Omental fat pad (tissue), 4 donors: ENCODE measurements around the gene PLA2G4B. TPM values are rescaled to one million over a fixed set of nuclear protein-coding genes. Genes with fewer than 3 reads are reported as not detected.

ENCODE experiments used
- ATAC-seq: fragments of 150-250 bp; one replicate; pipeline ENCODE4 v1.9.1; 2016; ENCODE audit warnings: mild to moderate bottlenecking, moderate library complexity; ENCODE audit not compliant: low FRiP score
- DNase-seq: peaks from one replicate; pipeline ENCODE4 v3.0.0-alpha.2; 2019; ENCODE audit warnings: low spot score
- CTCF ChIP-seq, 3 donors: fragments of 450-650 bp; IDR thresholded peaks; one replicate each; pipeline ENCODE4 v1.5.1; 2016 to 2017; ENCODE audit warnings: antibody characterized with exemption in 3 of 3, mild to moderate bottlenecking in 3 of 3, moderate library complexity in 2 of 3
- total RNA-seq, 4 donors: library from RNA; depleted of rRNA; stranded (reverse); fragments of >200 nt; gene quantifications; one replicate each; pipeline ENCODE4 v1.1.0, GENCODE V29; 2016

Gene PLA2G4B
- total RNA-seq, 4 donors from 2014 or later, result 1.1 to 13.6 (median 2.3) TPM

GRCh38 chr15:41809121-41809520, 29.5 kb upstream of the PLA2G4B start:
- ATAC-seq, result no peak
- TF ChIP-seq CTCF (IDR thresholded peaks at IDR 0.05), result no peak
- no peak for DNase-seq

DNA sequence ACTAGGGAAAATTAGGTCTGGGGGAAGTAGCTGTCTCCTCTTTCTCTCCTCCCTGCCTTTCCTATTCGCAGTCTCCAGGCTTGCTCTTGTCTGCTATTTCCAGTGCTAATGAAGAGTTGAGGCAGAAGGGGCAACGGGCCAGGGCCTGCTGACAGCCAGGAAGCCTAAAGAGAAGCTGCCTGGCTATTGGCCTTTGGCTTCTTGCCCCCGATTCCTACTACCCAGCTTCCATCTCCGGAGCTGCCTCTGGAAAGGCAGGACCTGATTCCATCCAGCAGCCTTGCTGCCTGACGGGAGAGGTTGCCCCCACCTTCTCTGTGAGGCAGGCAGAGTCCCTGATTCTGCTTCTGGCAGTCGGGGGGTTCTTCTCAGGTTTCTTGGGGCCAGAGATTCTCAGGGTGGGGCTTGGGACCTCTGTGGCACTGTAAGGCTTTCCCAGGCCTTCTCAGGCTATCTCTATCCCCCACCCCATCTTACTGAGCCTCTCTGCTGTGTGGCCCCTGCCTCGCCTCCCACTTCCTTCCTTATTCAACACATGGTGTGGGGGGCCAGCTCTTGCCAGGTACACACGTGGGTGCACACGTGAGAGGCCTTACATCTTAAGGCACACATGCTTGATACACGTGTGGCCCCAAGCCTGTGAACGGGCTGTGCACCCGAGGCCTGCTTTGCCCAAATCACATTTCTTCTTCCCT, 29.0 kb upstream of the PLA2G4B start:
- TF ChIP-seq CTCF (IDR thresholded peaks at IDR 0.05), result no peak
- ATAC-seq (no peak), DNase-seq (no peak)

DNA sequence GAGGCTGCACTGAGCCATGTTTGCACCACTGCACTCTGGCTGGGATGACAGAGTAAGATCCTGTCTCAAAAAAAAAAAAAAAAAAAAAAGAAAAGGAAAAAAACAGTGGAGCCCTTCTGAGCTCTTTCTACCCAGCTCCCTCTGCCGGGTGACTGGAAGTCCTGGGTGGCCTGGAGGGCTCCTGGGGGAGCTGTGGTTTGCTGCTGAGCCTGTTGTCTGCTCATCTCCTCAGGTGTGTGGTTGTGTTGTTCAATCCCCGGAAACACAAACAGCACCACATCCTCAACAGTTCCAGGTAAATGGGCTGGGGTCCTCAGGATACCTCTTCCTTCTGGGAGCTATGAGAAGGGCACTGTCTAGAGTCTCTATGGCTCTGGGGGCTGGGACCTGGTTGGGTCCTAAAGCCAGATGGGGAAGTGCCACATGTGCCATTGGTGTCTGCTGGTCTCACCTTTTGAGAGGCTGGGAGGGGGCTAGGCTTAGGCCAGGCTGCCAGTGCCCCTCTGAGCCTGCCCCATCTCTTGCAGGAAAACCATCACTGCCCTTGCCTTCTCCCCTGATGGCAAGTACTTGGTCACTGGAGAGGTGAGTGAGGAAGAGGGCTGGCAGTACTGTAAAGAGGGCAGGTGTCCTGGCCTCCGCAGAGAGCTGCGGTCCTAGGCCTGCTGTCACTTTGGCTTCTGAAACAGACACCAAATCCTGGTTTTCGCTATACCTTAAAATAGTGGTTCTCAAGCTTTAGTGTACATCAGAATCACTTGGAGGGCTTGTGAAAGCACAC, 27.8 kb upstream of the PLA2G4B start:
- no peak for TF ChIP-seq CTCF (IDR thresholded peaks at IDR 0.05)
- ATAC-seq (no peak), DNase-seq (no peak)

- peak; percentile 87 for DNase-seq
- ATAC-seq, result peak; percentile 69
- peak in 1 of 3 donors; percentile 74 for TF ChIP-seq CTCF (IDR thresholded peaks at IDR 0.05)
Observed at GRCh38 chr15:41811432-41812195, 27.0 kb upstream of the PLA2G4B start.

DNA sequence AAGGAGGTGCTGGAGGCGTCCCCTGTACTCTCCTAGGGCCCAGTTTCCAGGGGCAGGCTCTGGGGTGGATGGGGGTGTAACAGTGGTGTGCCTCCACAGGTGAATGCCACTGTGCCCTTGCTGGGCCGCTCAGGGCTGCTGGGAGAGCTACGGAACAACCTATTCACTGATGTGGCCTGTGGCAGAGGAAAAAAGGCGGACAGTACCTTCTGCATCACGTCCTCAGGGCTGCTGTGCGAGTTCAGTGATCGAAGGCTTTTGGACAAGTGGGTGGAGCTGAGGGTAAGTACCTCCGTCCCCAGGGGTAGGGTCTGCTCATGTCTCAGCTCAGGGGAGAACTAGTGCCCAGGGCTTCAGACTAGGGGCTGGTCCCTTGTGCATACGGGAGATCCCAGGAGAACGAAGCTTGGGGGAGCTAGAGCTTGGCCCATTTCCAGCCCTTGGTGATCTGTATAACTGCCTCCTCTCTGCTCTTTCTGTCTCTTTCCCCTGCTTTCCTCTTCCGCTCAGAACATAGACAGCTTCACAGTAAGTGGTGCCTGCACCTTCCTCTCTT, 25.7 kb upstream of the PLA2G4B start:
- ATAC-seq (no peak), DNase-seq (no peak)
- TF ChIP-seq CTCF (IDR thresholded peaks at IDR 0.05), result no peak

- DNase-seq (no peak), ATAC-seq (no peak)
- no peak for TF ChIP-seq CTCF (IDR thresholded peaks at IDR 0.05)
Observed at GRCh38 chr15:41813426-41813825, 25.2 kb upstream of the PLA2G4B start.
